Kidney (tissue), 14 donors: ENCODE measurements around the gene LAMTOR2. TPM values are rescaled to one million over a fixed set of nuclear protein-coding genes. Genes with fewer than 3 reads are reported as not detected.

Experiments used
- DNase-seq, 5 donors: peaks; one replicate each; pipeline ENCODE4 v3.0.0-alpha.2; 2013 to 2020
- FAIRE-seq: peaks from 2 replicates; lab custom pipeline; 2012; peaks lifted over from hg19 to GRCh38; lab: Jason Lieb, UNC
- H3K27ac ChIP-seq, 2 donors: one replicate each; pipeline ENCODE4 v1.7.0; 2013; ENCODE audit warnings: low read depth in 2 of 2, low read length in 2 of 2, inconsistent platforms in 1 of 2
- H3K27me3 ChIP-seq: one replicate; pipeline ENCODE4 v1.7.1; 2013; ENCODE audit warnings: low read length, inconsistent platforms; ENCODE audit not compliant: control insufficient read depth, insufficient read depth
- H3K36me3 ChIP-seq, 3 donors: one replicate each; pipeline versions ENCODE4 v1.7.0 to v1.7.1; 2013; ENCODE audit warnings: low read length in 3 of 3, control low read depth in 1 of 3, inconsistent platforms in 1 of 3; ENCODE audit not compliant: insufficient read depth in 3 of 3, control insufficient read depth in 2 of 3
- H3K4me1 ChIP-seq, 3 donors: one replicate each; pipeline versions ENCODE4 v1.7.0 to v1.7.1; 2013; ENCODE audit warnings: low read length in 3 of 3, inconsistent platforms in 1 of 3, low read depth in 1 of 3; ENCODE audit not compliant: control insufficient read depth in 2 of 3, insufficient read depth in 2 of 3
- H3K4me3 ChIP-seq, 3 donors: one replicate each; pipeline versions ENCODE4 v1.7.0 to v1.8.1; 2013; ENCODE audit warnings: low read length in 3 of 3, control low read depth in 1 of 3, inconsistent platforms in 1 of 3
- H3K9ac ChIP-seq, 3 donors: one replicate each; pipeline versions ENCODE4 v1.7.0 to v1.7.1; 2013; ENCODE audit warnings: low read length in 3 of 3, control low read depth in 1 of 3, inconsistent platforms in 1 of 3
- H3K9me3 ChIP-seq, 3 donors: one replicate each; pipeline versions ENCODE4 v1.7.0 to v1.7.1; 2013; ENCODE audit warnings: low read length in 3 of 3, control low read depth in 1 of 3, inconsistent platforms in 1 of 3; ENCODE audit not compliant: control insufficient read depth in 2 of 3, insufficient read depth in 1 of 3
- intact Hi-C: fragments of 100-400 bp; cut with DNase I; formaldehyde crosslinking; loops from one replicate; pipeline ENCODE4 v1.11.1; 2022
- polyA plus RNA-seq: library from polyadenylated mRNA; stranded (reverse); fragments of 350-450 nt; fragmentation: Illumina TruSeq; extraction: RNeasy Lipid Tissue Mini Kit (QIAGEN cat#74804); gene quantifications from one replicate; pipeline ENCODE4 v1.2.3, GENCODE V29; 2014; ENCODE audit warnings: low read depth, low replicate concordance; ENCODE audit not compliant: insufficient read depth
- total RNA-seq: library from RNA; stranded (reverse); fragmentation: NEBNext Ultra II Directional; extraction: Animal tissue kit (Norgen Biotek cat#: 25700); gene quantifications from one replicate; pipeline ENCODE4 v1.2.1, GENCODE V29; 2021
- TF ChIP-seq, protein P1 (sequence below): IDR thresholded peaks from 3 replicates; pipeline ENCODE4 v1.5.1; 2012; ENCODE audit warnings: mild to moderate bottlenecking, moderate library complexity, borderline replicate concordance; ENCODE audit not compliant: insufficient read depth; ENCODE audit errors: extremely low read depth
- donor health status: control.
- donor health status: control.
- donor health status: control.
- donor health status: control.
- donor health status: control.
- donor health status: DM: yes; HTN: yes; CAD: no.
- donor health status: Normal renal cell carcinoma (clear cell type).

Gene LAMTOR2
- total and polyA plus RNA-seq, 2 donors from 2014 or later: 50.8 to 200 TPM

- H3K27me3 ChIP-seq: no peaks in the 10 kb centered on the region
- FAIRE-seq: no peak
- H3K9ac ChIP-seq: no peak overlapping the region
- DNase-seq: no peak
- no peaks in the 10 kb centered on the region for H3K9me3 ChIP-seq
- no peak overlapping the region for H3K4me3 ChIP-seq
- TF ChIP-seq, protein P1, sequence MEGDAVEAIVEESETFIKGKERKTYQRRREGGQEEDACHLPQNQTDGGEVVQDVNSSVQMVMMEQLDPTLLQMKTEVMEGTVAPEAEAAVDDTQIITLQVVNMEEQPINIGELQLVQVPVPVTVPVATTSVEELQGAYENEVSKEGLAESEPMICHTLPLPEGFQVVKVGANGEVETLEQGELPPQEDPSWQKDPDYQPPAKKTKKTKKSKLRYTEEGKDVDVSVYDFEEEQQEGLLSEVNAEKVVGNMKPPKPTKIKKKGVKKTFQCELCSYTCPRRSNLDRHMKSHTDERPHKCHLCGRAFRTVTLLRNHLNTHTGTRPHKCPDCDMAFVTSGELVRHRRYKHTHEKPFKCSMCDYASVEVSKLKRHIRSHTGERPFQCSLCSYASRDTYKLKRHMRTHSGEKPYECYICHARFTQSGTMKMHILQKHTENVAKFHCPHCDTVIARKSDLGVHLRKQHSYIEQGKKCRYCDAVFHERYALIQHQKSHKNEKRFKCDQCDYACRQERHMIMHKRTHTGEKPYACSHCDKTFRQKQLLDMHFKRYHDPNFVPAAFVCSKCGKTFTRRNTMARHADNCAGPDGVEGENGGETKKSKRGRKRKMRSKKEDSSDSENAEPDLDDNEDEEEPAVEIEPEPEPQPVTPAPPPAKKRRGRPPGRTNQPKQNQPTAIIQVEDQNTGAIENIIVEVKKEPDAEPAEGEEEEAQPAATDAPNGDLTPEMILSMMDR: no peak
- no peaks in the 10 kb centered on the region for H3K36me3 ChIP-seq
- H3K4me1 ChIP-seq: peaks cover 0 to 4% (median 0%) of the 10 kb centered on the region in 3 donors
- intact Hi-C loops: loop anchor here (5.0 kb wide), 2 partner anchors 47 to 132 kb away; no protein-coding TSS in a partner anchor
- no peak overlapping the region for H3K27ac ChIP-seq
These were observed 35.7 kb downstream of the LAMTOR2 start for GRCh38 chr1:156090138-156090839.

DNA sequence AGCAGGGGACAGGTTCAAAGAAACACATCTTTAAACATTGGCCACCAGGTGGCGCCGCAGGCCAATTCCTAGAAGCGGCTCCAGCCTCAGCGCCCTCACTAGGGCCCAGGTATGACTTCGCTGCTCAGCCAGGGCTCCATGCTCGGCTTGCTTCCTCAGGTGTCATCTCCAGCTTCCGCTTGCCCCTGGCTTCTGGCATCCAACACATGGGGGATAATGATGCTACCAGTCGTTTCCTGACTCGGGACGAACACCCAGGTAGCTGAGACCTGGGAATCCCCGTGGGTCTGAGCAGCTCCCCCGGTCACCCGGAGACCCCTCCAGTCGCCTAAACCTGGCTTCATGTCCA lies 36.2 kb downstream of the LAMTOR2 start:
- intact Hi-C loops: loop anchor here (5.0 kb wide), 2 partner anchors 46 to 131 kb away; no protein-coding TSS in a partner anchor
- H3K27ac ChIP-seq: no peak overlapping the region

GRCh38 chr1:156091610-156092009 lies 37.0 kb downstream of the LAMTOR2 start:
- Histone ChIP-seq H3K4me3 (no peak overlapping the region), H3K36me3 (no peaks in the 10 kb centered on the region), H3K27ac (no peak overlapping the region), H3K27me3 (no peaks in the 10 kb centered on the region), H3K9me3 (no peaks in the 10 kb centered on the region), H3K9ac (no peak overlapping the region), H3K4me1 (no peaks in the 10 kb centered on the region)
- DNase-seq: no peak
- FAIRE-seq: no peak
- TF ChIP-seq, protein P1: no peak
- intact Hi-C loops: loop anchor here (5.0 kb wide), 2 partner anchors 46 to 131 kb away; no protein-coding TSS in a partner anchor

More for the DNA sequence above, 36.2 kb downstream of the LAMTOR2 start:
- Histone ChIP-seq H3K4me1 (peaks cover 0 to 4% (median 0%) of the 10 kb centered on the region in 3 donors), H3K9me3 (no peaks in the 10 kb centered on the region), H3K9ac (no peak overlapping the region), H3K27me3 (no peaks in the 10 kb centered on the region), H3K4me3 (no peak overlapping the region), H3K36me3 (no peaks in the 10 kb centered on the region)
- DNase-seq (peak; percentile 86 to 94 (median 89)), FAIRE-seq (no peak)
- TF ChIP-seq, protein P1: peak; percentile 79
